ENCODE results near the gene HTR4.

DNA sequence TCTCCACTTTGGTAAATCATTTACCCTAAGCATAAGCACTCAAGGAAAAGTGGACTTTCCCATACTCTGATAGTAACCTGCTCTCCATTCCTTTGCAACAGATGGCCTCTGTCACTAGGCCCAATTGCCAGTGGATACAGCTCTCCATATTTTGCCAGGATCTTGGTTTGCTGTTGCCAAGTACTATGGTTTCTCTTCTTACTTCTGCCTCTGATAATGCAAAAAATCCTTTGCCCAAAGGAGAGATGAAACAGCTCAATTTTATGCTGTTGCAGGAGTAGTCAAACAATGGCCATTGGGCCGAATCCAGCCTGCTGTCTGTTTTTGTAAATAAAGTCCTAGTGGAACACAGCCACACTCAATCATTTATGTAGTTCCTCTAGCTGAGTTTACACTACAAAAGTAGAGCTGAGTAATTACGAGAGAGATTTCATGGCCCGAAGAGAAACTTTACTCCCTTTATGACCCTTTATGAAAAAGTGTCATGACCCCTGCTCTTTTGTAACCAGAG, 92.5 kb downstream of the HTR4 start:
- TF ChIP-seq CTCF (IDR thresholded peaks at IDR 0.05) (no peak), POLR2AphosphoS5 (IDR thresholded peaks at IDR 0.05) (peak; percentile 66 to 91 (median 78))

Data from sigmoid colon (tissue), 4 donors.